SH-SY5Y (cell line): ENCODE data around the gene NFU1.

Experiments
- GATA2 ChIP-seq: IDR thresholded peaks from 2 replicates; pipeline ENCODE4 v1.6.1; 2011; ENCODE audit warnings: mild to moderate bottlenecking, low read depth, low read length
- GATA3 ChIP-seq: IDR thresholded peaks from 2 replicates; pipeline ENCODE4 v1.6.1; 2011; ENCODE audit warnings: low read depth, mild to moderate bottlenecking, low read length, moderate library complexity

NFU1 gene

GRCh38 chr2:69353360-69353759, 83.9 kb downstream of the NFU1 start:
- TF ChIP-seq GATA3 (no peak), GATA2 (no peak)

- no peak for TF ChIP-seq GATA3
- TF ChIP-seq GATA2: no peak
Measured at GRCh38 chr2:69348781-69349180, 88.5 kb downstream of the NFU1 start.
